Nephron progenitor cell (in vitro differentiated cells): ENCODE data around the gene CFAP70.
A peak's percentile ranks its signal among the peaks of the same experiment; 100 is the strongest.
"Not testable (repeated sequence)": the region's sequence is repeated elsewhere in the genome, so short reads cannot be mapped to it uniquely, and the experiment has no call there.

Source experiments
- DNase-seq: peaks from one replicate; pipeline ENCODE4 v3.0.0; 2021
- H3K27ac Mint-ChIP-seq: 2 replicates; pipeline ENCODE4 v1.8.0; 2021; ENCODE audit warnings: mild to moderate bottlenecking, moderate library complexity, mixed read lengths
- H3K27me3 Mint-ChIP-seq: 2 replicates; pipeline ENCODE4 v1.8.0; 2021; ENCODE audit warnings: mild to moderate bottlenecking, low read depth, mixed read lengths; ENCODE audit not compliant: poor library complexity
- H3K36me3 Mint-ChIP-seq: 2 replicates; pipeline ENCODE4 v1.8.0; 2021; ENCODE audit warnings: low read depth, mixed read lengths
- H3K4me1 Mint-ChIP-seq: 2 replicates; pipeline ENCODE4 v1.8.0; 2021; ENCODE audit warnings: mixed read lengths
- H3K4me3 Mint-ChIP-seq: 2 replicates; pipeline ENCODE4 v1.8.0; 2021; ENCODE audit warnings: mild to moderate bottlenecking, moderate library complexity, mixed read lengths
- H3K9me3 Mint-ChIP-seq: 2 replicates; pipeline ENCODE4 v1.8.0; 2021; ENCODE audit warnings: mild to moderate bottlenecking, moderate library complexity, mixed read lengths
- TF ChIP-seq, protein P1 (sequence below): fragments of 200-600 bp; sonication (generic); IDR thresholded peaks from 2 replicates; pipeline ENCODE4 v1.5.0; 2021; ENCODE audit warnings: antibody characterized with exemption

The CFAP70 gene

DNA sequence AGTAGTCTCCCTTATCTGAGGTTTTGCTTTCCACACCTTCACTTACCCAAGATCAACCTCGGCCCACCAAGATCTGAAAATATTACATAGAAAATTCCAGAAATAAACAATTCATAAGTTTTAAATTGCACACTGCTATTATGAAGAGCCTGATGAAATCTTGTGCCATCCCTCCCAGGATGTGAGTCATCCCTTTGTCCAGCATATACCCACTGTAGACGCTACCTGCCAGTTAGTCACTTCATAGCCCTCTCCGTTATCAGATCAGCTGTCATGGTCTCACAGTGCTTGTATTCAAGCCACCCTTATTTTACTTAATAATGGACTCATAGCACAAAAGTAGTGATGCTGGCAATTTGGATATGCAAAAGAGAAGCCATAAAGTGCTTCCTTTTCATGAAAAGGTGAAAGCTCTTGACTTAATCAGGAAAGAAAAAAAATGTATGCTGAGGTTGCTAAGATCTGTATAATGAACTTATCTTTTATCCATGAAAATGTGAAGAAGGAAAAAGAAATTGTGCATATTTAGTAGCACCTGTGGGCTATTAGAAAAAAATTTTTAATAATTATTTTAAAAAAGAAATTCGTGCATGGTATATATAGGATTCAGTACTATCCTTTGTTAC, 96.4 kb downstream of the CFAP70 start:
- TF ChIP-seq, protein P1, sequence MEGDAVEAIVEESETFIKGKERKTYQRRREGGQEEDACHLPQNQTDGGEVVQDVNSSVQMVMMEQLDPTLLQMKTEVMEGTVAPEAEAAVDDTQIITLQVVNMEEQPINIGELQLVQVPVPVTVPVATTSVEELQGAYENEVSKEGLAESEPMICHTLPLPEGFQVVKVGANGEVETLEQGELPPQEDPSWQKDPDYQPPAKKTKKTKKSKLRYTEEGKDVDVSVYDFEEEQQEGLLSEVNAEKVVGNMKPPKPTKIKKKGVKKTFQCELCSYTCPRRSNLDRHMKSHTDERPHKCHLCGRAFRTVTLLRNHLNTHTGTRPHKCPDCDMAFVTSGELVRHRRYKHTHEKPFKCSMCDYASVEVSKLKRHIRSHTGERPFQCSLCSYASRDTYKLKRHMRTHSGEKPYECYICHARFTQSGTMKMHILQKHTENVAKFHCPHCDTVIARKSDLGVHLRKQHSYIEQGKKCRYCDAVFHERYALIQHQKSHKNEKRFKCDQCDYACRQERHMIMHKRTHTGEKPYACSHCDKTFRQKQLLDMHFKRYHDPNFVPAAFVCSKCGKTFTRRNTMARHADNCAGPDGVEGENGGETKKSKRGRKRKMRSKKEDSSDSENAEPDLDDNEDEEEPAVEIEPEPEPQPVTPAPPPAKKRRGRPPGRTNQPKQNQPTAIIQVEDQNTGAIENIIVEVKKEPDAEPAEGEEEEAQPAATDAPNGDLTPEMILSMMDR = no peak
- peaks cover 10% of the 10 kb centered on the region for H3K27me3 Mint-ChIP-seq
- no peak overlapping the region for H3K27ac Mint-ChIP-seq
- peaks cover 22% of the 10 kb centered on the region for H3K9me3 Mint-ChIP-seq
- DNase-seq = no peak
- H3K36me3 Mint-ChIP-seq = no peaks in the 10 kb centered on the region
- H3K4me3 Mint-ChIP-seq = no peak overlapping the region
- no peaks in the 10 kb centered on the region for H3K4me1 Mint-ChIP-seq

DNA sequence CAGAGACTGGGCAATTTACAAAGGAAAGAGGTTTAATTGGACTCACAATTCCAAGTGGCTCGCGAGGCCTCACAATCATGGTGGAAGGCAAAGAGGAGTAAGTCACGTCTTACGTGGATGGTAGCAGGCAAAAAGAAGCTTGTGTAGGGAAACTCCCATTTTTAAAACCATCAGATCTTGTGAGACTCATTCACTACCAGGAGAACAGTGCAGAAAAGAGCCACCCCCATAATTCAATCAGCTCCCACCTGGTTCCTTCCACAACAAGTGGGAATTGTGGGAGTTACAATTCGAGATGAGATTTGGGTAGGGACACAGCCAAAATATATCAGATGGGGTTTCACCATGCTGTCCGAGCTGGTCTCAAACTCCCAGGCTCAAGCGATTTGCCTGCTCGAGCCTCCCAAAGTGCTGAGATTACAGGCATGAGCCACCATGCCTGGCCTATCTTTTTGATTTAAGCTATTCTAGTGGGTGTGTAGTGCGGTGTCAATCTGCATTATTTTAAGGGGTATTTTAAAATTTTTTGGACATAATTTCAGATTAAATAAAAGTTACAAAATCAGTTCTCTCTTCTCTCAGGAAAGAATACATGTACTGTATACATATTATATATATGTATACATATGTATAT, 97.2 kb downstream of the CFAP70 start:
- H3K4me1 Mint-ChIP-seq = no peaks in the 10 kb centered on the region
- no peaks in the 10 kb centered on the region for H3K36me3 Mint-ChIP-seq
- no peak for DNase-seq
- H3K4me3 Mint-ChIP-seq = no peak overlapping the region
- peaks cover 8% of the 10 kb centered on the region for H3K27me3 Mint-ChIP-seq
- no peak overlapping the region for H3K27ac Mint-ChIP-seq
- TF ChIP-seq, protein P1 = no peak
- H3K9me3 Mint-ChIP-seq = peaks cover 22% of the 10 kb centered on the region

DNA sequence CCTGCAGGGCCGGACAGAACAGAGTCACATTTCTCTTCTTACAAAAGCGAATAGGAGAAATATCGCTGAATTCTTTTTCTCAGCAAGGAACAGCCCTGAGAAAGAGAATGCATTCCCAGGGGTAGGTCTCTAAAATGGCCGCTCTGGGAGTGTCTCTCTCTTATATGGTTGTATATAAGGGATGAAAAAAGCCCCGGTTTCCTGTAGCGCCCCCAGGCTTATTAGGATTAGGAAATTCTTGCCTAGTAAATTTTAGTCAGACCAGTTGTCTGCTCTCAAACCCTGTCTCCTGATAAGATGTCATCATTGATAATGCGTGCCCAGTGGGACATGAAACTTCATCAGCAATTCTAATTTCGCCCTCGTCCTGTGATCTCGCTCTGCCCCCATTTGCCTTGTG, 100.1 kb downstream of the CFAP70 start:
- not testable (repeated sequence) for H3K4me1 Mint-ChIP-seq, H3K36me3 Mint-ChIP-seq, H3K4me3 Mint-ChIP-seq, H3K27ac Mint-ChIP-seq, H3K27me3 Mint-ChIP-seq
- DNase-seq = peak; percentile 15
- H3K9me3 Mint-ChIP-seq = peaks cover 22% of the 10 kb centered on the region

DNA sequence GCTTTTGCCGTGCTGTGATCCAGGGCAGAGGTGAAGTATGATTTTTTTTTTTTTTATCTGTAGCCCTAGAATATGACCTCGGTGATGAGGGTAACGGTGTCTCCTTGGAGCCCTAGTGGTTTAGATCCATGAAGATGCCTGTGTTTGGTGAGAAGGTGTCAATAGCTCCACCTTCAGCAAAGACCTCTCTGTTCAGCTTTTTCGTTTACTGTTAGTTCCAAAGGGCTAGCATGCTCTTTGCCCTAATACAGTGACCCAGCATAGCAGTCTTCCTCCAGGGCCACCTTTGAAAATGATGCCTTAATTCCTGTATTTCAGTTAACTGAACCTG, 105.5 kb downstream of the CFAP70 start:
- Mint-ChIP-seq H3K27ac (peak overlapping the region; percentile 99), H3K9me3 (peaks cover 6% of the 10 kb centered on the region), H3K36me3 (peaks cover 24% of the 10 kb centered on the region), H3K4me1 (peaks cover 37% of the 10 kb centered on the region), H3K4me3 (peak overlapping the region; percentile 99), H3K27me3 (no peaks in the 10 kb centered on the region)
- TF ChIP-seq, protein P1 = no peak
- DNase-seq = no peak

DNA sequence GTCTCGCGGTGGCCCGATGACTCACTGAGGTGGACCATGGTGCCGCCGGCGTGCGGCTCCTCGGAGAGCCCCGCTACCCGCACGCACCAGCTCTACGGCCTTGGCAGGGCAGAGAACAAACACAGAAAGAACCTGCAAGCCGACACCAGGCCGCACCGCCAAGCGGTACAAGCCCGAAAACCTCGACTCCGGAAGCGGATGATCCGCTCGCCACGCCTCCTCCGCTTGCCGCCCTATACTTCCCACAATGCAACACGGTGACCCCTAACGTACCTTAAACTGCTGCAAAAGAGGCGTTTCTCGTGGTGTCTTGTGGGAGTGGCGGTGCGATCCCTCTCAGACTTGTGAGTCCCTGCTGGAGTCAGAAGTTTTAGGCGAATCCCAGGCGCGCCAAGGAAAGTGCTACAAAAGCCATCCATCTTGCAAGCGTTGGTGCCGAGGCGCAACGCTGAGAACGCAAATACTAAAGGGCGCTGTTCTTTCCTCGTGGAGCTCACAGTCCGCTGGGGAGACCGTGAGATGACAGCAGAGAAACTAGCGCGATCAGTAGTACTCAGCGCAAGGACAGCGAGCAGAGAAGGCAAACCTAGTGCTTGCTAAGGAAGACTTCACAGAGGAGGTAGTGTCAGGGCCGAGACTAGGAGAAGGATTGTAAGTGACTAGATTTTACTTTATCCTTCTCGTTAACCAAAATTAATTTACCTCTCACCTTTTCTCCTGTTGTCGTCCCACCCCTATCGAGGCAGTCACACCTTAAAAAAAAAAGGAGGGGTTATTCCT, 106.0 kb downstream of the CFAP70 start, which contains the start of gene MRPS16:
MRPS16 (minus strand) TSS at position 200 of the 780 bp plus-strand sequence; CDS start at position 38, 162 bp downstream.
- TF ChIP-seq, protein P1 = no peak
- Mint-ChIP-seq H3K4me3 (peak within 1 kb of the TSS; percentile 99), H3K4me1 (peaks cover 42% of the 10 kb centered on the region), H3K27ac (peak within 1 kb of the TSS; percentile 99), H3K36me3 (peaks cover 26% of the 10 kb centered on the region), H3K27me3 (no peaks in the 10 kb centered on the region), H3K9me3 (peaks cover under 1% of the 10 kb centered on the region)
- peak; percentile 89 for DNase-seq

DNA sequence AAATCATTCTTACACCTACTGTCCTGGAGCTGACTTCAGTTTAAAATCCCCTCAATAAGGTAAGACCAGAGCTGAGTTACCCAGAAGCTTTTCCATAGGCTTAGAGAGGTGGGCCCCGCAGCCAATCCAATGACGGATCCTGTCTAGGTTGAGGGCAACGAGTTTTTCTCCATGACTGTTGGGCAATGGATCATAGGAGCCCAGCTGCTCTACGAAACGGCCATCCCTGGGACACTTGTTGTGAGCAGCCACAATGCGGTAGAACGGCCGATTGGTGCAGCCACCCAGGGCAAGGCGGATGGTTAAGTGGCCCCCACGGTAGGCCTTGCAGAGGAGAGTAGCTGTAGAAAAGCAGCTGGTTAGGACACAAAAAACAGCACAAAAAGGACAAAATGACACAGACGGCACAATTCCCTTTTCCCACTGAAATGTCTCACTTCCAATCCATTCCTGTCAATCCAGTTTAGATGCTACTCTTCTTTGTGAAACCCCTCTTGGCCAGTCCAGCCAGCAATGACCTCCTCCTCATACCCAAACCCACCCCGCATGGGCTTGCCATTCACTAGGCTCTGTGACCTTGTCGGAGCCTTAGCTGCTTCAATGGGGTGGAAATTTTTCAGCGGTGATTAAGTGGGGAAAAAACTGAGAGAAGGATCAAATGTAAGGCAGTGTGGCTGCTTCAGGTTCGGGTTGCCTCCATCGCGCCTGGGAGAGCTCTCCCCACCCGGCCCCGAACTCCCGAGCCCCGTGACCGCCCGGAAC, 106.8 kb downstream of the CFAP70 start:
- peaks cover 48% of the 10 kb centered on the region for H3K4me1 Mint-ChIP-seq
- TF ChIP-seq, protein P1 = no peak
- no peaks in the 10 kb centered on the region for H3K27me3 Mint-ChIP-seq
- H3K36me3 Mint-ChIP-seq = peaks cover 26% of the 10 kb centered on the region
- no peak for DNase-seq
- peak overlapping the region; percentile 99 for H3K27ac Mint-ChIP-seq
- H3K9me3 Mint-ChIP-seq = no peaks in the 10 kb centered on the region
- peak overlapping the region; percentile 99 for H3K4me3 Mint-ChIP-seq
